GM12878 (cell line): Measurements from ENCODE around the gene CRB3. TPM values are rescaled to one million over a fixed set of nuclear protein-coding genes. Genes with fewer than 3 reads are reported as not detected.
A peak's percentile ranks its signal among the peaks of the same experiment; 100 is the strongest.

Experiments used
- CHD4 ChIP-seq: fragments of 200-600 bp; sonication (generic); IDR thresholded peaks from 2 replicates; pipeline ENCODE4 v1.6.1; 2016; ENCODE audit warnings: mild to moderate bottlenecking
- EP300 ChIP-seq, 2 experiments: fragments of 150-350 bp in 1 of 2; IDR thresholded peaks; 2 replicates each; pipeline ENCODE4 v1.6.1; 2011 to 2012; ENCODE audit warnings: low read depth in 2 of 2, low read length in 2 of 2, borderline replicate concordance in 1 of 2, improper control_type of control experiment in 1 of 2, inconsistent platforms in 1 of 2; ENCODE audit not compliant: control insufficient read depth in 1 of 2
- ESRRA ChIP-seq: IDR thresholded peaks from 2 replicates; pipeline ENCODE4 v1.6.1; 2012; ENCODE audit warnings: mild to moderate bottlenecking, low read length, improper control_type of control experiment
- FOXK2 ChIP-seq: fragments of 450-650 bp; IDR thresholded peaks from 2 replicates; pipeline ENCODE4 v1.6.1; 2017; ENCODE audit warnings: mild to moderate bottlenecking, moderate library complexity
- IRF4 ChIP-seq: IDR thresholded peaks from 2 replicates; pipeline ENCODE4 v1.6.1; 2011; ENCODE audit warnings: low read depth, low read length
- JUND ChIP-seq: IDR thresholded peaks from 2 replicates; pipeline ENCODE4 v1.6.1; 2012; ENCODE audit warnings: low read depth, mild to moderate bottlenecking, low read length, improper control_type of control experiment, moderate library complexity
- MEF2B ChIP-seq: fragments of 450-650 bp; IDR thresholded peaks from 2 replicates; pipeline ENCODE4 v1.6.1; 2018; ENCODE audit warnings: mild to moderate bottlenecking, moderate library complexity; ENCODE audit not compliant: partially characterized antibody, poor library complexity, severe bottlenecking
- MXI1 ChIP-seq: fragments of 150-350 bp; IDR thresholded peaks from 2 replicates; pipeline ENCODE4 v1.6.1; 2011; ENCODE audit warnings: low read depth, mild to moderate bottlenecking, inconsistent platforms, low read length, improper control_type of control experiment
- SREBF2 ChIP-seq: IDR thresholded peaks from 2 replicates; pipeline ENCODE4 v1.6.1; 2012; ENCODE audit warnings: mild to moderate bottlenecking, low read length
- WRNIP1 ChIP-seq: IDR thresholded peaks from 2 replicates; pipeline ENCODE4 v1.6.1; 2011; ENCODE audit warnings: low read depth, low read length, improper control_type of control experiment, borderline replicate concordance
- ZNF24 ChIP-seq: fragments of 450-650 bp; IDR thresholded peaks from 2 replicates; pipeline ENCODE4 v1.6.1; 2017; ENCODE audit warnings: antibody characterized with exemption, mild to moderate bottlenecking
- polyA plus RNA-seq, 11 experiments: library from polyadenylated mRNA; depleted of rRNA in 4 of 11; unstranded in 6 of 11; stranded (reverse) in 5 of 11; fragments of >200 nt; fragmentation: Nextera tagmentation in 4 of 11; fragmentation: Illumina TruSeq in 1 of 11; extraction: Ambion mirVana in 4 of 11; extraction: Trizol in 1 of 11; gene quantifications; 1 replicate in 1 of 11; 2 replicates in 10 of 11; pipeline versions ENCODE4 v1.2.1 to v1.2.3, GENCODE V29; 2011 to 2016; ENCODE audit warnings: inconsistent platforms in 2 of 11, missing spikeins in 2 of 11, low read depth in 1 of 11
- total RNA-seq, 4 experiments: library from RNA; depleted of rRNA in 3 of 4; stranded (reverse); fragments of >200 nt in 3 of 4; fragmentation: Illumina TruSeq in 1 of 4; extraction: Trizol in 1 of 4; gene quantifications; 2 replicates each; pipeline versions ENCODE4 v1.2.1 to v1.2.3, GENCODE V29; 2013 to 2021
- TF ChIP-seq, protein P1 (sequence below): IDR thresholded peaks from 2 replicates; pipeline ENCODE4 v1.6.1; 2012; ENCODE audit warnings: improper control_type of control experiment, low read depth, low read length; ENCODE audit not compliant: insufficient replicate concordance
- TF ChIP-seq, protein P2 (sequence below): fragments of 450-650 bp; IDR thresholded peaks from 2 replicates; pipeline ENCODE4 v1.6.1; 2018; ENCODE audit warnings: borderline replicate concordance, mild to moderate bottlenecking; ENCODE audit not compliant: partially characterized antibody
- TF ChIP-seq, protein P3 (sequence below): fragments of 450-650 bp; IDR thresholded peaks from 2 replicates; pipeline ENCODE4 v1.6.1; 2018; ENCODE audit warnings: mild to moderate bottlenecking, low read depth, moderate library complexity; ENCODE audit not compliant: partially characterized antibody
- TF ChIP-seq, protein P4 (sequence below): IDR thresholded peaks from 2 replicates; pipeline ENCODE4 v1.6.1; 2011; ENCODE audit warnings: borderline replicate concordance, low read depth, mild to moderate bottlenecking, moderate library complexity, mixed read lengths, low read length; ENCODE audit not compliant: insufficient read depth; ENCODE audit errors: extremely low read length
- TF ChIP-seq, protein P5 (sequence below): IDR thresholded peaks from 2 replicates; pipeline ENCODE4 v1.6.1; 2012; ENCODE audit warnings: low read depth, low read length, improper control_type of control experiment

CRB3 gene
- total and polyA plus RNA-seq, 10 of the 15 experiments (the other 5 are each of a cell fraction or from before 2014, with no cell fraction given): 0.11 to 1.9 (median 0.98) TPM; not detected in 1

DNA sequence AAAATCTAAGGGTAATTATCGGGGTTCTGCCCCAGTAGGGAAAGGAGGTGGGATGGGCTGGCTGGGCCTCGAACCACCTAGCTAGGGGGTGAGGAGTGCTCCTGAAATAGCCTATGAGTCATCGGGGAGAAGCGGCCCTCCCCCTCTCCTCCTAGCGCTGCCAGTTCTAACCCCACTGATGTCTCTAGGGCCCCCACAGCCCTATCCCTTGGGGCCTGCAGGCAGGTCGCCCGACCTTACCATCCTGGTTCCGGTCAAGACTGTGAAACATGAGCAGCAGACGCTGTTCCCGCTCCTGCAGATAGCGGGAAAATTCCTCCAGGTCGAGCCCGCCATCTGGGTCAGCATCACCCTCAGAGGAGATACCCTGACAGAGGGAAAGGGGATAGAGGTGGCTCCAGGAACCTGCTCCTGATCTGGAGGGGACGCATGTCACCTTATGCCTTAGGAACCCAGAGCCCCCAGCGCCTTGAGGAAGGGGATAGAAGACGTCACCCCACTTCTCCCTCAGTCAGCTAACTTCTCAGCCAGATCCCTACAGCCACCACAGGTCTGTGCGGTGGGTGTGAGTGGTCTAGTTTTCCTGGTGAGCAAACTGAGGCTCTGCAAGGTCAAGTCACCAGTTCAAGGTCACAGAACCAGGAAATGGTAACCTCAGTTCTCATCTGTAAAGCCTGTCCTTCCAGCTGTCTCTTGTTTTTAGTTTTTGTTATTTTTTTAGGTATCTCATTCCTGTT lies 5.9 kb upstream of the CRB3 start (continued):
- TF ChIP-seq, protein P1, sequence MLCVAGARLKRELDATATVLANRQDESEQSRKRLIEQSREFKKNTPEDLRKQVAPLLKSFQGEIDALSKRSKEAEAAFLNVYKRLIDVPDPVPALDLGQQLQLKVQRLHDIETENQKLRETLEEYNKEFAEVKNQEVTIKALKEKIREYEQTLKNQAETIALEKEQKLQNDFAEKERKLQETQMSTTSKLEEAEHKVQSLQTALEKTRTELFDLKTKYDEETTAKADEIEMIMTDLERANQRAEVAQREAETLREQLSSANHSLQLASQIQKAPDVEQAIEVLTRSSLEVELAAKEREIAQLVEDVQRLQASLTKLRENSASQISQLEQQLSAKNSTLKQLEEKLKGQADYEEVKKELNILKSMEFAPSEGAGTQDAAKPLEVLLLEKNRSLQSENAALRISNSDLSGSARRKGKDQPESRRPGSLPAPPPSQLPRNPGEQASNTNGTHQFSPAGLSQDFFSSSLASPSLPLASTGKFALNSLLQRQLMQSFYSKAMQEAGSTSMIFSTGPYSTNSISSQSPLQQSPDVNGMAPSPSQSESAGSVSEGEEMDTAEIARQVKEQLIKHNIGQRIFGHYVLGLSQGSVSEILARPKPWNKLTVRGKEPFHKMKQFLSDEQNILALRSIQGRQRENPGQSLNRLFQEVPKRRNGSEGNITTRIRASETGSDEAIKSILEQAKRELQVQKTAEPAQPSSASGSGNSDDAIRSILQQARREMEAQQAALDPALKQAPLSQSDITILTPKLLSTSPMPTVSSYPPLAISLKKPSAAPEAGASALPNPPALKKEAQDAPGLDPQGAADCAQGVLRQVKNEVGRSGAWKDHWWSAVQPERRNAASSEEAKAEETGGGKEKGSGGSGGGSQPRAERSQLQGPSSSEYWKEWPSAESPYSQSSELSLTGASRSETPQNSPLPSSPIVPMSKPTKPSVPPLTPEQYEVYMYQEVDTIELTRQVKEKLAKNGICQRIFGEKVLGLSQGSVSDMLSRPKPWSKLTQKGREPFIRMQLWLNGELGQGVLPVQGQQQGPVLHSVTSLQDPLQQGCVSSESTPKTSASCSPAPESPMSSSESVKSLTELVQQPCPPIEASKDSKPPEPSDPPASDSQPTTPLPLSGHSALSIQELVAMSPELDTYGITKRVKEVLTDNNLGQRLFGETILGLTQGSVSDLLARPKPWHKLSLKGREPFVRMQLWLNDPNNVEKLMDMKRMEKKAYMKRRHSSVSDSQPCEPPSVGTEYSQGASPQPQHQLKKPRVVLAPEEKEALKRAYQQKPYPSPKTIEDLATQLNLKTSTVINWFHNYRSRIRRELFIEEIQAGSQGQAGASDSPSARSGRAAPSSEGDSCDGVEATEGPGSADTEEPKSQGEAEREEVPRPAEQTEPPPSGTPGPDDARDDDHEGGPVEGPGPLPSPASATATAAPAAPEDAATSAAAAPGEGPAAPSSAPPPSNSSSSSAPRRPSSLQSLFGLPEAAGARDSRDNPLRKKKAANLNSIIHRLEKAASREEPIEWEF: no peak
- TF ChIP-seq, protein P2, sequence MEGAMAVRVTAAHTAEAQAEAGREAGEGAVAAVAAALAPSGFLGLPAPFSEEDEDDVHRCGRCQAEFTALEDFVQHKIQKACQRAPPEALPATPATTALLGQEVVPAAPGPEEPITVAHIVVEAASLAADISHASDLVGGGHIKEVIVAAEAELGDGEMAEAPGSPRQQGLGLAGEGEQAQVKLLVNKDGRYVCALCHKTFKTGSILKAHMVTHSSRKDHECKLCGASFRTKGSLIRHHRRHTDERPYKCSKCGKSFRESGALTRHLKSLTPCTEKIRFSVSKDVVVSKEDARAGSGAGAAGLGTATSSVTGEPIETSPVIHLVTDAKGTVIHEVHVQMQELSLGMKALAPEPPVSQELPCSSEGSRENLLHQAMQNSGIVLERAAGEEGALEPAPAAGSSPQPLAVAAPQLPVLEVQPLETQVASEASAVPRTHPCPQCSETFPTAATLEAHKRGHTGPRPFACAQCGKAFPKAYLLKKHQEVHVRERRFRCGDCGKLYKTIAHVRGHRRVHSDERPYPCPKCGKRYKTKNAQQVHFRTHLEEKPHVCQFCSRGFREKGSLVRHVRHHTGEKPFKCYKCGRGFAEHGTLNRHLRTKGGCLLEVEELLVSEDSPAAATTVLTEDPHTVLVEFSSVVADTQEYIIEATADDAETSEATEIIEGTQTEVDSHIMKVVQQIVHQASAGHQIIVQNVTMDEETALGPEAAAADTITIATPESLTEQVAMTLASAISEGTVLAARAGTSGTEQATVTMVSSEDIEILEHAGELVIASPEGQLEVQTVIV: no peak
- TF ChIP-seq ZNF24 (no peak), EP300 (IDR thresholded peaks at IDR 0.05; ENCODE audit: borderline replicate concordance in 1 of 2, control insufficient read depth in 1 of 2, low read depth in 2 of 2, low read length in 2 of 2) (no peak), ESRRA (peak; percentile 95), SREBF2 (no peak), MEF2B (peak; percentile 91), FOXK2 (no peak), WRNIP1 (no peak), CHD4 (no peak), JUND (peak; percentile 67; the same call in 1 of the 2 replicates), MXI1 (no peak), IRF4 (no peak)
- TF ChIP-seq, protein P3, sequence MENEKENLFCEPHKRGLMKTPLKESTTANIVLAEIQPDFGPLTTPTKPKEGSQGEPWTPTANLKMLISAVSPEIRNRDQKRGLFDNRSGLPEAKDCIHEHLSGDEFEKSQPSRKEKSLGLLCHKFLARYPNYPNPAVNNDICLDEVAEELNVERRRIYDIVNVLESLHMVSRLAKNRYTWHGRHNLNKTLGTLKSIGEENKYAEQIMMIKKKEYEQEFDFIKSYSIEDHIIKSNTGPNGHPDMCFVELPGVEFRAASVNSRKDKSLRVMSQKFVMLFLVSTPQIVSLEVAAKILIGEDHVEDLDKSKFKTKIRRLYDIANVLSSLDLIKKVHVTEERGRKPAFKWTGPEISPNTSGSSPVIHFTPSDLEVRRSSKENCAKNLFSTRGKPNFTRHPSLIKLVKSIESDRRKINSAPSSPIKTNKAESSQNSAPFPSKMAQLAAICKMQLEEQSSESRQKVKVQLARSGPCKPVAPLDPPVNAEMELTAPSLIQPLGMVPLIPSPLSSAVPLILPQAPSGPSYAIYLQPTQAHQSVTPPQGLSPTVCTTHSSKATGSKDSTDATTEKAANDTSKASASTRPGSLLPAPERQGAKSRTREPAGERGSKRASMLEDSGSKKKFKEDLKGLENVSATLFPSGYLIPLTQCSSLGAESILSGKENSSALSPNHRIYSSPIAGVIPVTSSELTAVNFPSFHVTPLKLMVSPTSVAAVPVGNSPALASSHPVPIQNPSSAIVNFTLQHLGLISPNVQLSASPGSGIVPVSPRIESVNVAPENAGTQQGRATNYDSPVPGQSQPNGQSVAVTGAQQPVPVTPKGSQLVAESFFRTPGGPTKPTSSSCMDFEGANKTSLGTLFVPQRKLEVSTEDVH: no peak
- TF ChIP-seq, protein P4, sequence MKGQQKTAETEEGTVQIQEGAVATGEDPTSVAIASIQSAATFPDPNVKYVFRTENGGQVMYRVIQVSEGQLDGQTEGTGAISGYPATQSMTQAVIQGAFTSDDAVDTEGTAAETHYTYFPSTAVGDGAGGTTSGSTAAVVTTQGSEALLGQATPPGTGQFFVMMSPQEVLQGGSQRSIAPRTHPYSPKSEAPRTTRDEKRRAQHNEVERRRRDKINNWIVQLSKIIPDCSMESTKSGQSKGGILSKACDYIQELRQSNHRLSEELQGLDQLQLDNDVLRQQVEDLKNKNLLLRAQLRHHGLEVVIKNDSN: no peak
- TF ChIP-seq, protein P5, sequence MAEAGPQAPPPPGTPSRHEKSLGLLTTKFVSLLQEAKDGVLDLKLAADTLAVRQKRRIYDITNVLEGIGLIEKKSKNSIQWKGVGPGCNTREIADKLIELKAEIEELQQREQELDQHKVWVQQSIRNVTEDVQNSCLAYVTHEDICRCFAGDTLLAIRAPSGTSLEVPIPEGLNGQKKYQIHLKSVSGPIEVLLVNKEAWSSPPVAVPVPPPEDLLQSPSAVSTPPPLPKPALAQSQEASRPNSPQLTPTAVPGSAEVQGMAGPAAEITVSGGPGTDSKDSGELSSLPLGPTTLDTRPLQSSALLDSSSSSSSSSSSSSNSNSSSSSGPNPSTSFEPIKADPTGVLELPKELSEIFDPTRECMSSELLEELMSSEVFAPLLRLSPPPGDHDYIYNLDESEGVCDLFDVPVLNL: no peak
